ENCODE measurements around the gene CERK. TPM values are rescaled to one million over a fixed set of nuclear protein-coding genes. Genes with fewer than 3 reads are reported as not detected.
A peak's percentile ranks its signal among the peaks of the same experiment; 100 is the strongest.

Gene CERK
- total and polyA plus RNA-seq, 7 donors, result 23.9 to 45.5 (median 28.2) TPM

DNA sequence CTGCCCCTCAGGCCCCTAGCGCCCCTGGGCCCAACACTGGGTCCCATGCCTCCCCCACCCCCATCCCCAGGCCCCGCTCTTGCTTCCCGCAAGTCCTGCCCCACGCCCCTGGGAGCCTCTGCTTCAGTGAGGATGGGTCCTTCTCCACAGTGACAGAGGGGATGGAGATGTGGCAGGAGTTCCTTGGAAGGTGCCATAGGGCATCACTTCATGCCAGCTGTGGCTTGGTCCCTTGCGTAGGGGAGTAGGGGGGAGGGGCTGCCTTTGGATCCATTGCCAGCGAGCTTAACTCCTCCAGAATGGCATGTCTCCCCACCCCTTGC lies 14.9 kb upstream of the CERK start:
- Histone ChIP-seq H3K9me3 (no peaks in the 10 kb centered on the region), H3K27me3 (no peaks in the 10 kb centered on the region), H3K27ac (peak overlapping the region in 1 of 4 donors; percentile 81), H3K4me3 (no peak overlapping the region), H3K4me1 (peaks cover 0 to 56% (median 44%) of the 10 kb centered on the region in 4 donors), H3K36me3 (no peaks in the 10 kb centered on the region)
- DNase-seq, result no peak
- TF ChIP-seq POLR2AphosphoS5 (IDR thresholded peaks at IDR 0.05), result no peak
- TF ChIP-seq, protein P1, sequence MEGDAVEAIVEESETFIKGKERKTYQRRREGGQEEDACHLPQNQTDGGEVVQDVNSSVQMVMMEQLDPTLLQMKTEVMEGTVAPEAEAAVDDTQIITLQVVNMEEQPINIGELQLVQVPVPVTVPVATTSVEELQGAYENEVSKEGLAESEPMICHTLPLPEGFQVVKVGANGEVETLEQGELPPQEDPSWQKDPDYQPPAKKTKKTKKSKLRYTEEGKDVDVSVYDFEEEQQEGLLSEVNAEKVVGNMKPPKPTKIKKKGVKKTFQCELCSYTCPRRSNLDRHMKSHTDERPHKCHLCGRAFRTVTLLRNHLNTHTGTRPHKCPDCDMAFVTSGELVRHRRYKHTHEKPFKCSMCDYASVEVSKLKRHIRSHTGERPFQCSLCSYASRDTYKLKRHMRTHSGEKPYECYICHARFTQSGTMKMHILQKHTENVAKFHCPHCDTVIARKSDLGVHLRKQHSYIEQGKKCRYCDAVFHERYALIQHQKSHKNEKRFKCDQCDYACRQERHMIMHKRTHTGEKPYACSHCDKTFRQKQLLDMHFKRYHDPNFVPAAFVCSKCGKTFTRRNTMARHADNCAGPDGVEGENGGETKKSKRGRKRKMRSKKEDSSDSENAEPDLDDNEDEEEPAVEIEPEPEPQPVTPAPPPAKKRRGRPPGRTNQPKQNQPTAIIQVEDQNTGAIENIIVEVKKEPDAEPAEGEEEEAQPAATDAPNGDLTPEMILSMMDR (IDR thresholded peaks at IDR 0.05), result no peak
- TF ChIP-seq POLR2A (IDR thresholded peaks at IDR 0.05), result no peak
- no peak for TF ChIP-seq EP300 (IDR thresholded peaks at IDR 0.05)
- 91 to 97% methylated on average over 6 of the region's 6 CpGs for WGBS, 2 donors
- intact Hi-C loops (cut with DNase I), result no loop called here

DNA sequence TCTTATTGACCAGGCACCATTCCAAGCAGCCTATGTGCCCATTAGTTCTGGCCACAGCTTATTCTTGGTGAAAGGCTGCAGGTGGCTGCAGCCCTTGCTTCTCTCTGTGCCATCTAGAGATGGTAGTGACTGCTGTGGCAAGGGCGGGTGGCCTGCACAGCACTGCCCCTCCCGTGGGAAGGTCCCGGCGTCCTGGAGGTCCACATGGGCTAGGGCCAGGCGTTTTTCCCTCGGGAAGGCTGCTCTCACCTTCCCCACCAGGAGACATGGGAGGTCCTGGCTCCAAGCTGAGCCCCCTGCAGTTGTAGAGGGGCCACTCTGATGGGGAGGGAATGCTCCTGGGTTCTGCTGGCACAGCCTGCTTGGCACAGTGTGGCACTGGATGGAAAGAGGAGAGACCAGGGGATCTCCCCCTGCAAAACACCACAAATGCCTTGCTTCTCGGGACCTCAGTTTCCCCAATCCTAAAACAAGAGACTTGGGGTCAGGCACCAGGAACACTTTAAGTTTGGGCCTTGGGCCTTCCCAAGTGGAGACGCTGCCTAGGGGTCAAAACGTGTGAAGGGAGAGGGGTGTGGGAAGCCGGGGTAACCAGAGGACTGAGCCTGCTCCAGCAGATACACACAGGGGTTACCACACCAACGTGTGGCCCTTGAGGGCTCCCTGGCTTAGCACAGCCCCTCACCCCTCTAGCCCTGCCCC lies 14.4 kb upstream of the CERK start:
- TF ChIP-seq EP300 (IDR thresholded peaks at IDR 0.05) (no peak), POLR2AphosphoS5 (IDR thresholded peaks at IDR 0.05) (no peak), POLR2A (IDR thresholded peaks at IDR 0.05) (no peak)
- TF ChIP-seq, protein P1 (IDR thresholded peaks at IDR 0.05), result no peak
- Histone ChIP-seq H3K4me1 (peaks cover 0 to 57% (median 44%) of the 10 kb centered on the region in 4 donors), H3K4me3 (no peak overlapping the region), H3K36me3 (no peaks in the 10 kb centered on the region), H3K9me3 (no peaks in the 10 kb centered on the region), H3K27me3 (peaks cover 0 to 2% (median 0%) of the 10 kb centered on the region in 3 donors), H3K27ac (peak overlapping the region in 1 of 4 donors; percentile 81)
- intact Hi-C loops (cut with DNase I), result no loop called here
- no peak for DNase-seq
- WGBS, 2 donors, result 86 to 87% methylated on average over 11 of the region's 11 CpGs

DNA sequence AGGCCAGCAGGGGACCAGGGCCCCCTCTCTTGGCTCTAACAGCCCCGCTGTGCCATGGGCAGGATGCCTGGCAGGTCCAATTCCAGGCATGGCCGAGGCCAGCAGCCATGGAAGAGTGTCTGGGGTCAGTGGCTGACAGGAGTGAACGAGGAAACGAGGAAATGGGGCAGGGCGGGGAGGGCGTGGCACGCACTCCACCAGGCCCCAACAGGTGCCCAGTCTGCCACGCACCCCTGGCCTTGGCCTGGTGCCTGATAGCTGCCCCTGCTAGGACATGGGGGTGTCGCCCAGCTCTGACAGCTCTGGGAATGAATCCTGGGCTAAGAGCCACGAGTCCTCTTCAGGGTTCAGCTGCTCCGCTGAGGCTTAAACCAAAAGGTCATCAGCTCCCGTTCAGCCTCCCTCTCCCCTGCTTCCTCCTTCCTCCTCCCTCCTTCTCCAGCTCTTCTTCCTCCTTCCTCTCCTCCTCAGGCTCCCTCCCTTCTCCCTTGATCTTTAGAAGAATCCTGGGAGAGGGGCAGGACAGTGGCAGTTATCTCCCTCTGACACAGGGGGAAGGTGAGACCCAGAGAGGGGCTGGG lies 12.9 kb upstream of the CERK start:
- H3K36me3 ChIP-seq, result no peaks in the 10 kb centered on the region
- DNase-seq, result no peak
- peaks cover 0 to 57% (median 44%) of the 10 kb centered on the region in 4 donors for H3K4me1 ChIP-seq
- H3K4me3 ChIP-seq, result no peak overlapping the region
- H3K27me3 ChIP-seq, result peaks cover 0 to 3% (median 0%) of the 10 kb centered on the region in 3 donors
- intact Hi-C loops (cut with DNase I), result no loop called here
- TF ChIP-seq POLR2A (IDR thresholded peaks at IDR 0.05) (no peak), EP300 (IDR thresholded peaks at IDR 0.05) (no peak)
- H3K9me3 ChIP-seq, result no peaks in the 10 kb centered on the region
- H3K27ac ChIP-seq, result no peak overlapping the region
- WGBS, 2 donors, result 12 to 53% methylated on average over 12 of the region's 12 CpGs

DNA sequence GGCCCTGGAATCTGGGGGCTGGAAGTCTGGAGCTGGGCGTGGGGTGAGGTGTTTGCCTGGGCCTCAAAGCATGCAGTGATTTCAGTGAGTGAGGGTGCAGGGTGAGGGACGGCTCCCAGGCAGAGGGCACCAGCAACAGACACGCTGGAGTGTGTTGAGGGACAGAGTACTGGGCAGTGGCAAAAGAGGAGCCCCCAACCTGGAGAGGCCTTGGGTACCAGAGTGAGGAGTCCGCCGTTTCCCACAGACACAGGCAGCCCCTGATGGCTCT lies 12.4 kb upstream of the CERK start:
- Histone ChIP-seq H3K4me1 (peaks cover 0 to 57% (median 44%) of the 10 kb centered on the region in 4 donors), H3K9me3 (no peaks in the 10 kb centered on the region), H3K4me3 (no peak overlapping the region), H3K27ac (no peak overlapping the region), H3K36me3 (no peaks in the 10 kb centered on the region), H3K27me3 (peaks cover 0 to 3% (median 0%) of the 10 kb centered on the region in 3 donors)
- WGBS, 2 donors, result 48 to 73% methylated on average over 5 of the region's 5 CpGs
- intact Hi-C loops (cut with DNase I), result no loop called here
- TF ChIP-seq POLR2A (IDR thresholded peaks at IDR 0.05) (no peak), POLR2AphosphoS5 (IDR thresholded peaks at IDR 0.05) (no peak)
- no peak for DNase-seq

DNA sequence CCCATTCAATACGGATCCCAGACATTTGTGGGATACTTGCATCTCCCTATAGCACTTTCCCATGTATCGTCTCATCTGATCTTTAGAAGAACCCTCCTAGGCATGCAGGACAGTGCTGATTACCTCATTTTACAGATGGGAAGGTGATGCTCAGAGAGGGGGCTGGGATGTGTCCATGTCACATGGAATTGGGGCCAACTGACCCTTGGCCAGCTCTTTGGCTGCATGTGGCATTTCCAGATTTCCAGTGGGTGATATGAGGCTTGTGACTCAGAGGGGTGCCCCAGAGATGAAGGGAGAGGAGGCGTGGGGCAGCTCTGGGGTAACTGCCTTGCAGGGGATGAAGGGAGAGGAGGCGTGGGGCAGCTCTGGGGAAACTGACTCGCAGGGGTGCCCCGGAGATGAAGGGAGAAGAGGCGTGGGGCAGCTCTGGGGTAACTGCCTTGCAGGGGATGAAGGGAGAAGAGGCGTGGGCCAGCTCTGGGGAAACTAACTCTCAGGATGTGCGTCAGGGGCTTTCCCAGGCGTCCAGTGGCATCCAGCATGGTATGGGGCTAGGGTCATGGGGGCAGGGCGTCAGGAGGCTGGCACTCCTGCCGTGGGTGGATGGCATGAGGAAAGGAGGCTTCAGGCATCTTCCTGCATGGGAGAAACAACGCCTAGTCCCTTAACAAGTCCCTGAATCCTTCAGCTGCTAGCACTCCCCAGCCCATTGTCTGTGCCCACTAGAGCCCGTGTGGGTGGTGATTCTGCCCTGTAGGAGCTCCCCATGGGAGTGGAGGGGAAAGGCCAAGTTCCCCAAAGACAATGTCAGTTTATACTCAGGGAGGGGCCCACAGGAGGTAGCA lies 11.9 kb upstream of the CERK start:
- H3K9me3 ChIP-seq, result no peaks in the 10 kb centered on the region
- 66 to 68% methylated on average over 14 of the region's 14 CpGs for WGBS, 2 donors
- H3K27ac ChIP-seq, result peak overlapping the region in 2 of 4 donors; percentile 1 to 61
- H3K27me3 ChIP-seq, result peaks cover 0 to 3% (median 0%) of the 10 kb centered on the region in 3 donors
- TF ChIP-seq EP300 (IDR thresholded peaks at IDR 0.05) (no peak), POLR2A (IDR thresholded peaks at IDR 0.05) (no peak), POLR2AphosphoS5 (IDR thresholded peaks at IDR 0.05) (no peak)
- TF ChIP-seq, protein P1 (IDR thresholded peaks at IDR 0.05), result no peak
- peak; percentile 59 for DNase-seq
- peaks cover 0 to 57% (median 43%) of the 10 kb centered on the region in 4 donors for H3K4me1 ChIP-seq
- no peak overlapping the region for H3K4me3 ChIP-seq
- no peaks in the 10 kb centered on the region for H3K36me3 ChIP-seq
- intact Hi-C loops (cut with DNase I), result loop anchor here (1.0 kb wide), 1 partner anchor 16 kb away; no protein-coding TSS in a partner anchor
